Limb (tissue), 2 donors: ENCODE data around the gene MARK4.

Experiments used
- DNase-seq, 2 donors: peaks; one replicate each; pipeline ENCODE4 v3.0.0-alpha.2; 2016; ENCODE audit errors: extremely low spot score in 2 of 2

MARK4 gene

DNA sequence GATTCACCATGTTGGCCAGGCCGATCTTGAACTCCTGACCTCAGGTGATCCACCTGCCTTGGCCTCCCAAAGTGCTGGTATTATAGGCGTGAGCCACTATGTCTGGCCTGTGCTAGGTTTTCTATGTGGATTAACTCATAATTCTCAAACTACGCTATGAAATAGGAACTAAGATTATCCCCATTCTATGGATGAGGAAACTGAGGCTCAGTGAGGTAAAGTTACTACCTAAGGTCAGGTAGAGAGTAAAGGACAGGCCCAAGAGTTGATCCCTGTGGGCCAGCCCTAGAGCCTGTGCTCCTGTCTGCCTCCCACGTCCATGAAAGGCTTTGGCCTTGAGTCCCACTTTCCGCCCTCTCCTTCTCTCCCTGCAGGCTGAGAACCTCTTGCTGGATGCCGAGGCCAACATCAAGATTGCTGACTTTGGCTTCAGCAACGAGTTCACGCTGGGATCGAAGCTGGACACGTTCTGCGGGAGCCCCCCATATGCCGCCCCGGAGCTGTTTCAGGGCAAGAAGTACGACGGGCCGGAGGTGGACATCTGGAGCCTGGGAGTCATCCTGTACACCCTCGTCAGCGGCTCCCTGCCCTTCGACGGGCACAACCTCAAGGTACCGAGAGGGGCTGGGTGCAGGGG, 20.1 kb downstream of the MARK4 start:
- DNase-seq = no peak

DNA sequence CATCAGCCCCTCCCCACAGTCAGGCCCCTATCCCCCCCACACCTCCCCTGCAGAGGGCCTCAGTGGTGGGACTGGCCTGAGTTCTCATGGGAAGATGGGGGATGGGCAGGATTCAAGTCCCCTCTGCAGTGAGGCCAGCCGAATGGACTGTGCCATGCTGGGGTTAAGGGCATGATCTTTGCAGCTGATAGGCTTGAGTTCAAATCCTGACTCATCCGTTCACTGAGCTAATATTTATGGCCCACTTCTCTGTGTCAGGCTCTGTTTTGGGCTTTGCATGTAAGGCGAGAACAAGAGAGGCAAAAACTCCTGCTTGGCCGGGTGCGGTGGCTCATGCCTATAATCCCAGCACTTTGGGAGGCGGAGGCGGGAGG, 20.7 kb downstream of the MARK4 start:
- DNase-seq = no peak

- DNase-seq = no peak
These were observed 22.4 kb downstream of the MARK4 start for GRCh38 chr19:45273521-45273855.

DNA sequence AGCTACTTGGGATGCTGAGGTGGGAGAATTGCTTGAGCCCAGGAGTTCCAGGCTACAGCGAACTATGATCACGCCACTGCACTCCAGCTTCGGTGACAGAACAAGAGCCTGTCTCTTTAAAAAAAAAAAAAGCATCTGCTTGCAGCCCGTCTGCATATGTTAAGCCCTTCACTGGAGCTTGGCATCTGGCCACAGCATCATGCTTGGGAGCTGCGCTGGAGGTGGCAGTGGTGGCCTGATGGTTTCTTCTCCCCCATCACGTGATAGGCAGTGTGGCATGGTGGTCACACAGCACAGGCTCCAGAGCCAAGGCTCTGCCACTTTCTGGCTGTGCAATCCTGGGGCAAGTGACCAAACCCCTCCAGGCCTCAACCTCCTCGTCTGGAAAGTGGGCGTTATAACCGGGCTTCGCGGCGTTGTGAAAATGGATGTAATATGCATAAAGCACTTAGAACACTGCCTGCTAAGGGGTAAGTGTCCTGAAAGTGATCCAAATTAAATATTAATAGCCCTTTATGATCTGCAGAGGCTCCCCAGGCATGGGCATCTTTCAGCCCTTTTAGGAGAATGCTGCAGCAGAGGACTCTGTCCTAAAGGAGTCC, 24.4 kb downstream of the MARK4 start:
- DNase-seq = peak in 1 of 2 donors; percentile 57

DNA sequence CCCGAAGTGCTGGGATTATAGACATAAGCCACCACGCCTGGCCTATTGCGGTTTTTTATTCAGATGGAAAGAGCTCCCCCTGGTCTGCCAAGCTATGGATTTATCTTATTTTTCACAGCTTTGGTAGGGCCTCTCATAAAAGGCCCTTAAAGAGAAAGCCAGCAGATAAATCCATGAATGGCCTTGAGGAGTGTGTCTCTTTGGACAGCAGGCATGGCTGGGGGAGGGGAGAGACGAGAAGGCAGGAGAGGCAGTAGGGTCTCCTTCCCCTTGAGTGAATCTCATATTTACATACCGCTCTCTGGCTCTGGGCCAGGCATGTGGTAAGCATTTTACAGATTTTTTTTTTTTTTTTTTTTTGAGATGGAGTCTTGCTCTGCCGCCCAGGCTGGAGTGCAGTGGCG, 25.2 kb downstream of the MARK4 start:
- DNase-seq = peak; percentile 65 to 72

GRCh38 chr19:45278087-45278486, 27.0 kb downstream of the MARK4 start:
- no peak for DNase-seq

DNA sequence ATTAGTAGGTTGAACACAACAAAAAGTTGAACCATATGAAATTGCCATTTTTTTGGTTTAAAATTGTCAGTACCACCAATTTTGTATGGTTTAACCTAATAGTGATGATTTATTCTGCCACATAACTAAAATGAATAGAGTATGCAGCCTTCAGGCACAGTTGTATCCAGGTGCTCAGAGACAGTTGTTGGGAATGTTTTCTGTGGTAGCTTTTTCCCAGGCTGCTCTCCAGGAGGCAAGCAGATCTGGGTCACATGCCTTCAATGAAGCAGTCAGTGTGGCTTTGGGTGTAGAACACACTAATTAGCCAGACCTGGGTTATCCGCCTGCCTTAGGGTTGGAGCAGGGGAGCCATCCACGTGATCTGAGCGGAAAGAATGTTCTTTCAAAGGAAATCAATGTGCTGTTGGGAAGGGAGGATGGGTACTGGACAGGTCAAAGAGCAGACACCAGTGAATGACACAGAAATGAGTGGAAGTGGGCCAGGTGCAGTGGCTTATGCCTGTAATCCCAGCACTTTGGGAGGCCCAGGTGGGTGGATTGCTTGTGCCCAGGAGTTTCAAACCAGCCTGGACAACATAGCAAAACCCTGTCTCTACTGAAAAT, 28.6 kb downstream of the MARK4 start:
- DNase-seq = no peak

- no peak for DNase-seq
These were observed 29.4 kb downstream of the MARK4 start for GRCh38 chr19:45280471-45280961.

DNA sequence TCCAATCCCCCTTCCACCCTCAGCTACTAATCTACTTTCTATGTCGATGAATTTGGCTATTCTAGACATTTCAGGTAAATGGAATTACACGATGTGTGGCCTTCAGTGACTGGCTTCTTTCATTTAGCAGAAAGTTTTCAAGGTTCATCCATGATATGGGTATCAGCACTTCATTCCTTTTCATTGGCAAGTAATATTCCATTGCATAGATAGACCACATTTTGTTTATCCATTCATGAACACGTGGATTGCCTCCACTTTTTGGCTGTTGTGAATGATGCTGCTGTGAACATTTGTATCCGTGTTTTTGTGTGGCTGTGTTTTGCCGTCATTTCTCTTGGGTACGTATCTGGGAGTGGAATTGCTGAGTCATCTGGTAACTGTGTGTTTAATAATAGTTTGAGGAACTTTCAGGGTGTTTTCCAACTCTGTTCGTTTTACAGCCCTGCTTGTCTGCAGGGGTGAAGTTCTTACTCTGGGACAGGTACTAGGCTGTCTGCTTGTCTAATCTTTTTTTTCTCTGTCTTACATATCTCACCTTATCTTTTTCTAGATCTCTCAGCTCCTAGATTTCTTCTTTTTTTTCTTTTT, 32.5 kb downstream of the MARK4 start:
- DNase-seq = no peak

DNA sequence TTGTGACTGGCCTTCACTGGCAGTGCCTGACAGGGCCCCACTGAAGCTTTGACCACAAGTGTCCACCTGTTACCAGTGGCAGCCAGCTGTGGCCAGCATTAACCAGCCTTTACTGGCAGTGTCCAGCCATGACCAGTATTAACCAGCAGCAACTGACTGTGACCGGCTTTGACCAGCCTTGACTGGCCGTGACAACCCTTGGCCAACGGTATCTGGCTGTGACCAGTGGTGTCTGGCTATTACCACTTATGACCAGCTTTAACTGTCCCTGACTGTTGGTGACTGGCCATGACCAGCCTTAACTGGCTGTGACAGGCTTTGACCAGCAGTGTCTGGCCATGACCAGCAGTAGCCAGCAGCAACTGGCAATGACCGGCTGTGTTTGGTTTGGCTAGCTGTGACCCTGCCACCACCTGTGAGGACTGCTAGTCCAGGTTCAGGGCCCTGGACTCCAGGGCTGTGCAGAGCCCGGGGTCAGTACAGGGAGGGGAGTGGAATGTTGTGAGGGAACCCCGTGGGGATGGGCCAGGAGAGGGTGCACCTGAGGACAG, 39.4 kb downstream of the MARK4 start:
- no peak for DNase-seq

GRCh38 chr19:45291834-45292233, 40.8 kb downstream of the MARK4 start:
- DNase-seq = no peak

GRCh38 chr19:45293682-45294081, 42.6 kb downstream of the MARK4 start:
- no peak for DNase-seq

GRCh38 chr19:45294291-45295029, 43.4 kb downstream of the MARK4 start:
- no peak for DNase-seq

- no peak for DNase-seq
These were observed 44.8 kb downstream of the MARK4 start for GRCh38 chr19:45295873-45296272.

DNA sequence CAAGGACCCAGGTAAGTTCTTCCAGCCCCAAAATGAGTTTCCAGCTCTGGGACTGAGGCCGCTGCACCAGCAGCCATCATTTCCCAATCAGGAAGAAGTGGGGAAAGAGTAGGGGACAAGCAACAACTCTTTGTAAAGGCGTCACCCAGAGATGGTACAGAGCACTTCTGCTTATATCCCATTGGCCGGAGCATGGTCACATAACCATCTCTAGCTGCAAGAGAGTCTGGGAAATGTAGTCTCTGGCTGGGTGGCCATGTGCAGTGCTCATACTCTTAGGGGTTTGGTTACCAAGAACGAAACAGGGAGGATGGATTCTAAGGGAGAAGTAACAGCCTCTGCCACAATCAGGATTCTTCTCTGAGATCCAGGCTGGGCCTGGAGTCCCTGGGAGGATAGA, 45.3 kb downstream of the MARK4 start:
- no peak for DNase-seq

- DNase-seq = no peak
These were observed 46.6 kb downstream of the MARK4 start for GRCh38 chr19:45297674-45298073.

- DNase-seq = no peak
These were observed 47.2 kb downstream of the MARK4 start for GRCh38 chr19:45298264-45298663.

GRCh38 chr19:45299719-45300118, 48.6 kb downstream of the MARK4 start:
- no peak for DNase-seq

DNA sequence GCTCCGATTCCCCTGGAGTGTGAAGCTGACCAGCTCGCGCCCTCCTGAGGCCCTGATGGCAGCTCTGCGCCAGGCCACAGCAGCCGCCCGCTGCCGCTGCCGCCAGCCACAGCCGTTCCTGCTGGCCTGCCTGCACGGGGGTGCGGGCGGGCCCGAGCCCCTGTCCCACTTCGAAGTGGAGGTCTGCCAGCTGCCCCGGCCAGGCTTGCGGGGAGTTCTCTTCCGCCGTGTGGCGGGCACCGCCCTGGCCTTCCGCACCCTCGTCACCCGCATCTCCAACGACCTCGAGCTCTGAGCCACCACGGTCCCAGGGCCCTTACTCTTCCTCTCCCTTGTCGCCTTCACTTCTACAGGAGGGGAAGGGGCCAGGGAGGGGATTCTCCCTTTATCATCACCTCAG, 51.3 kb downstream of the MARK4 start:
- no peak for DNase-seq

DNA sequence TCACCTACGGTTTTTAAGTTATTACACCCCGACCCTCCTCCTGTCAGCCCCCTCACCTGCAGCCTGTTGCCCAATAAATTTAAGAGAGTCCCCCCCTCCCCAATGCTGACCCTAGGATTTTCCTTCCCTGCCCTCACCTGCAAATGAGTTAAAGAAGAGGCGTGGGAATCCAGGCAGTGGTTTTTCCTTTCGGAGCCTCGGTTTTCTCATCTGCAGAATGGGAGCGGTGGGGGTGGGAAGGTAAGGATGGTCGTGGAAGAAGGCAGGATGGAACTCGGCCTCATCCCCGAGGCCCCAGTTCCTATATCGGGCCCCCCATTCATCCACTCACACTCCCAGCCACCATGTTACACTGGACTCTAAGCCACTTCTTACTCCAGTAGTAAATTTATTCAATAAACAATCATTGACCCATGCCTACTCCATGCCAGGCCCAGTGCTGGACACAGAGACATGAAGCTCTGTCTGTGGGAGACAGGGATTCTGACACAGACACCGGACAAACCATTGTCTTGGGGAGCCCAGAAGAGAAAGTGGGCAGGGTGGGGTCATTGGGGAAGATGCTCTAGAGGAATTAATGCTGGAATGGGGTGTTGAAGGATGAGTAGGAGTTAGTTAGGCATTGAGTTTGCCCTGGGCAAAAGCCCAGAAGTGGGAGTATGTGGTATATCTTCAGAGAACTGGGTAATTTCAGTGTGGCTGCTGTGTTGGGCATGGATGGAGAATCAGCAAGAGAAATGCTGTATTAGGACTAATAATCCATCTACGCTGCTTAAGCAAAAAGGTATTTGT, 52.4 kb downstream of the MARK4 start:
- DNase-seq = no peak
